ENCODE results near the gene SHE.

DNA sequence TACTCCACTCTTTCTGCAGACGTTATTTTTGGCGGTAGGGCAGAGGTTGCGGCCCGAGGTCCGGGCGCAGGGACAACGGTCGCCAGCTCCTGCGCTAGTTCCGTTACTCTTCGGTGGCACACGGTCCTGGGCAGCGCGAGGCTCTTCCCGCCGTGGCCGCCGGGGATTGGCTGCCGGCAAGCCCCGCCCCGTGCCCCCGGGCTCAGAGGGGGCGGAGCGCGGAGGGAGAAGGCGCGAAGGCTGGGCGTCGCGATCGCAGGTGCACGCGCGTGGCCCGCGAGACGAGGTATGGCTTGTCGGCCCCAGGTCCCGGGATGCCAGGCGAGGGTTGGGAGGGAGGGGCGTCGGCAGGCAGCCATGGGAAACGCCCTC, 518 bp upstream of the SHE start:
- TF ChIP-seq GATA2 (IDR thresholded peaks at IDR 0.05; ENCODE audit: low read depth, low read length) (no peak), GATA3 (IDR thresholded peaks at IDR 0.05; ENCODE audit: low read depth, low read length) (no peak)
